Glutamatergic neuron (in vitro differentiated cells): ENCODE data around the gene EDNRB. TPM values are rescaled to one million over a fixed set of nuclear protein-coding genes. Genes with fewer than 3 reads are reported as not detected.

Experiments used
- DNase-seq: peaks from one replicate; pipeline ENCODE4 v3.0.0; 2022
- H3K27ac Mint-ChIP-seq: one replicate; pipeline ENCODE4 v1.8.0; 2020; ENCODE audit warnings: mild to moderate bottlenecking, mixed read lengths, inconsistent platforms; ENCODE audit not compliant: unreplicated experiment
- H3K27me3 Mint-ChIP-seq: one replicate; pipeline ENCODE4 v1.8.0; 2020; ENCODE audit warnings: mild to moderate bottlenecking, moderate library complexity, mixed read lengths, inconsistent platforms; ENCODE audit not compliant: unreplicated experiment
- H3K36me3 Mint-ChIP-seq: one replicate; pipeline ENCODE4 v1.8.0; 2020; ENCODE audit warnings: mild to moderate bottlenecking, mixed read lengths, inconsistent platforms; ENCODE audit not compliant: unreplicated experiment
- H3K4me1 Mint-ChIP-seq: one replicate; pipeline ENCODE4 v1.8.0; 2020; ENCODE audit warnings: mild to moderate bottlenecking, low read depth, mixed read lengths, inconsistent platforms; ENCODE audit not compliant: unreplicated experiment
- H3K4me3 Mint-ChIP-seq: one replicate; pipeline ENCODE4 v1.8.0; 2020; ENCODE audit warnings: mild to moderate bottlenecking, mixed read lengths, inconsistent platforms; ENCODE audit not compliant: unreplicated experiment
- H3K9me3 Mint-ChIP-seq: one replicate; pipeline ENCODE4 v1.8.0; 2020; ENCODE audit warnings: mild to moderate bottlenecking, moderate library complexity, mixed read lengths, inconsistent platforms; ENCODE audit not compliant: unreplicated experiment
- total RNA-seq: library from RNA; stranded (reverse); fragmentation: NEBNext Ultra II Directional; extraction: Animal tissue kit (Norgen Biotek cat#: 25700); gene quantifications from one replicate; pipeline ENCODE4 v1.2.1, GENCODE V29; 2021; ENCODE audit not compliant: unreplicated experiment
- TF ChIP-seq, protein P1 (sequence below): fragments of 200-600 bp; sonication (generic); IDR thresholded peaks from one replicate; pipeline ENCODE4 v1.5.0; 2021; ENCODE audit not compliant: partially characterized antibody, unreplicated experiment

The EDNRB gene
- total RNA-seq, 1 donor from 2014 or later: 0.10 TPM

- Mint-ChIP-seq H3K27me3 (peaks cover 9% of the 10 kb centered on the region), H3K4me3 (no peak overlapping the region), H3K36me3 (no peaks in the 10 kb centered on the region), H3K27ac (no peak overlapping the region), H3K9me3 (no peaks in the 10 kb centered on the region), H3K4me1 (no peaks in the 10 kb centered on the region)
- no peak for DNase-seq
- TF ChIP-seq, protein P1, sequence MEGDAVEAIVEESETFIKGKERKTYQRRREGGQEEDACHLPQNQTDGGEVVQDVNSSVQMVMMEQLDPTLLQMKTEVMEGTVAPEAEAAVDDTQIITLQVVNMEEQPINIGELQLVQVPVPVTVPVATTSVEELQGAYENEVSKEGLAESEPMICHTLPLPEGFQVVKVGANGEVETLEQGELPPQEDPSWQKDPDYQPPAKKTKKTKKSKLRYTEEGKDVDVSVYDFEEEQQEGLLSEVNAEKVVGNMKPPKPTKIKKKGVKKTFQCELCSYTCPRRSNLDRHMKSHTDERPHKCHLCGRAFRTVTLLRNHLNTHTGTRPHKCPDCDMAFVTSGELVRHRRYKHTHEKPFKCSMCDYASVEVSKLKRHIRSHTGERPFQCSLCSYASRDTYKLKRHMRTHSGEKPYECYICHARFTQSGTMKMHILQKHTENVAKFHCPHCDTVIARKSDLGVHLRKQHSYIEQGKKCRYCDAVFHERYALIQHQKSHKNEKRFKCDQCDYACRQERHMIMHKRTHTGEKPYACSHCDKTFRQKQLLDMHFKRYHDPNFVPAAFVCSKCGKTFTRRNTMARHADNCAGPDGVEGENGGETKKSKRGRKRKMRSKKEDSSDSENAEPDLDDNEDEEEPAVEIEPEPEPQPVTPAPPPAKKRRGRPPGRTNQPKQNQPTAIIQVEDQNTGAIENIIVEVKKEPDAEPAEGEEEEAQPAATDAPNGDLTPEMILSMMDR: no peak
Observed at GRCh38 chr13:77916488-77916887, 2.1 kb downstream of the EDNRB start.

- peaks cover 9% of the 10 kb centered on the region for H3K27me3 Mint-ChIP-seq
- H3K27ac Mint-ChIP-seq: no peak overlapping the region
- no peak overlapping the region for H3K4me3 Mint-ChIP-seq
- H3K9me3 Mint-ChIP-seq: no peaks in the 10 kb centered on the region
- TF ChIP-seq, protein P1: no peak
- H3K4me1 Mint-ChIP-seq: no peaks in the 10 kb centered on the region
- no peak for DNase-seq
- H3K36me3 Mint-ChIP-seq: no peaks in the 10 kb centered on the region
Observed at GRCh38 chr13:77915686-77916085, 2.9 kb downstream of the EDNRB start.

DNA sequence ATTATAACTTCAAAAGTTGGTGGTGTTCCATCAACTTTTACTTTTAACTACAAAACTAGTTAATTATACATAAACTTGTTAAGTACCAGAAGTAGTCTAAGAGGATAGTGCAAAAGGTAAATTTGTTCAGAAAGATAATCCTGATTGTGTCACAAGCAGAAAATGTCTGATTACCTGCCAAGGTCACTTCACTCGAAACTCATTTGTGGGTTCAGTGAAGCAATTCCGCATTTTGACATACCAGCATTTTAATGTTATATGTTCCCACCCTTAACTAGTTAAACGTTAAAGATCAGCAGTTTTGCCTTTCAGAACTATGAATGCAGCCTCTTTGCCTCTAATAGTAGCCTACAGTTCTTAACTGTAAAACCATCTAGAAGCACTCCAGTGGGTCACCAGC, 5.6 kb downstream of the EDNRB start:
- no peak for DNase-seq
- Mint-ChIP-seq H3K4me1 (no peaks in the 10 kb centered on the region), H3K36me3 (no peaks in the 10 kb centered on the region), H3K27me3 (peaks cover 2% of the 10 kb centered on the region), H3K4me3 (no peak overlapping the region), H3K9me3 (no peaks in the 10 kb centered on the region), H3K27ac (no peak overlapping the region)
- TF ChIP-seq, protein P1: no peak

DNA sequence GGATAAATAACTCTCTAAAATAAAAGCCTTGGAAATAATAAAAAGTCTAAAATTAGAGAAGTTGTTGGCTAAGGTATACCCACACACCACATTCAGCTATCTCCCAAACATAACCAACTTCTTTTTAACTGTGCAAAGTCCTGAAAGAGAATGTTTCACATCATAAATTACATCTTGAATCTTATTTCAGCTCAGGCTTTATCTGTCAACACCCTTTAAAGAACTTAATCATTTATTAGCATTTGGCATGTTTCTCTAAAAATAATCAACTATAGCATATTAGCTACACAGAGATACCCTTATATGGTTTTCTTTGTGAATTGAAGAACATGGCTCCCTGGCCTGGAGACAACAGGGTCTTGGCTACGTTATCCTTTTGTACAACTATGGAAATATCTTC, 6.9 kb downstream of the EDNRB start:
- DNase-seq: no peak
- Mint-ChIP-seq H3K9me3 (peaks cover 2% of the 10 kb centered on the region), H3K27me3 (no peaks in the 10 kb centered on the region), H3K27ac (no peak overlapping the region), H3K36me3 (no peaks in the 10 kb centered on the region), H3K4me3 (no peak overlapping the region), H3K4me1 (peaks cover 3% of the 10 kb centered on the region)
- TF ChIP-seq, protein P1: no peak

DNA sequence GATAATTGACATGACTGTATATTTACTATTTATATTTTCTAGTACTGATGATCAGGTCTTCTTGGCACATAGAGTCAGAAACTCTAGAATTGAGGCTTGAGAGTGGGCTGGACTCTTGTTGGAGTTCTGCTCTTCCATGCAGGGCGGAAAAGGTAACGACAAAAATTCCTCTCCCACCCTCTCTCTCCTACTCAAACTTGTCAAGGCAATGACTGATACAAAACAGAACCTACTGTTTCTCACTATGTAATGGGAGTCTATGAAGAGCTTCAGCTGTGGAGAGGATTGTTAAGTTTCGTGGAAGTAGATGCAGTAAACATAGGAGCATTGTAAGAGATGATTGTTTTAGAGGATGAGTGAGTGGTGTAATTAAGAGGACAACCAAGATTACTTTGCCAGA, 8.8 kb downstream of the EDNRB start:
- H3K36me3 Mint-ChIP-seq: no peaks in the 10 kb centered on the region

More for the DNA sequence above, 8.8 kb downstream of the EDNRB start:
- peaks cover 2% of the 10 kb centered on the region for H3K27me3 Mint-ChIP-seq
- DNase-seq: no peak
- H3K4me1 Mint-ChIP-seq: peaks cover 7% of the 10 kb centered on the region
- no peak overlapping the region for H3K27ac Mint-ChIP-seq
- peaks cover 2% of the 10 kb centered on the region for H3K9me3 Mint-ChIP-seq
- TF ChIP-seq, protein P1: no peak
- no peak overlapping the region for H3K4me3 Mint-ChIP-seq
